HG02938 (cell line): ENCODE measurements around the gene SORBS2.
A peak's percentile ranks its signal among the peaks of the same experiment; 100 is the strongest.

Experiments used
- ATAC-seq: cut with Tn5 transposase; IDR thresholded peaks from one replicate; pipeline ENCODE4 v1.9.1; 2021; ENCODE audit warnings: mild to moderate bottlenecking, moderate library complexity; ENCODE audit not compliant: unreplicated experiment

SORBS2 gene

DNA sequence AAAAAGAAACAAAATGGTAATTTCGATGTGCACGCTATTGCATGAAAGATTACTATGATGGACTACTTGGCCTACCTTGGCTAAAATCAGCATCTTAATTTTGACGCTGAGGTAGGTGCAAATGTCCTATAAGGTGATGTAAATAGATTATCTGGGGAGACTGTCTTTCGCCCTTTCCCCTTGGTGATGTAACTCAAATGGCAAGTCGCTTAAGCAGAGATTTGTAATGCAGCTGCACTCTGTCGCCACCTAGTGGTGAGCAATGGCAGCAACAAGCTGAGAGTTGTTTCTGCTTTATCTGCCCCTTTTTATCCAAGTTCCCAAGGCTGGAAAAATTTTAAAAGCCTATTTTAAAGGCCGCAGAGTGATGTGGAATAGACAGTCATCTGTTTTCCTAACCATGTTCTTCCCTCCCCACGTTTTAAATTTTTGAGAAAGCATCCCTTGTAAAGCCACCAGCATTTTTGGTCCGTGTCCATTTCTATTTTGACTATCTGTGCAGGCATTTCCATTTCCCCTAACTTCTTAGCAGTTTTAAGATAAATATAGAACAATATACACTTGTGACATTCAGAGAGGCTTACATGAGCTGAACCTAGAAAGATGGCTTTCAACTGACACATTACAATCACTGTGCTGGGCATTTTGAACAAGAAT is 214.3 kb downstream of the SORBS2 start:
- peak; percentile 85 for ATAC-seq

- ATAC-seq, result no peak
Observed at GRCh38 chr4:185592845-185593488, 219.0 kb downstream of the SORBS2 start.

- ATAC-seq, result no peak
Observed at GRCh38 chr4:185592438-185592837, 219.6 kb downstream of the SORBS2 start.

- ATAC-seq, result no peak
Observed at GRCh38 chr4:185591679-185592141, 220.3 kb downstream of the SORBS2 start.

DNA sequence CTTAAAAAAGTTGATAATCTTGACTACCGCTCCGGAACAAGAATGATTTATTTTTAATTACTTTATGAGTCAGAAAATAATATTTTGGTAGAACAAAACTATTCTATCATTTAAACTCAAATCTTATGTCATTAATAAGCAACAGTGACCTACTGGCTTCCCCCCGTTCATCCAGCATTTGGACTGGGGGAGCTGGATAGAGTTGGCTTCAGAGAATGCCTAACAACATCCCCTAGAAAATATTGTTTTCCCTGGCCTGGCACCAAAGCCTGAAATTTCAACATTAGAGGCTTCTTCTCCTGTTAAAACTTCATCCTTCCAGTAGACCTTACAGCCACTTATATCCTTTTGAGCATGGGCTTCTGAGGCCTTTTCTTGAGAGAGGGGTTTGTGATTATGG is 221.0 kb downstream of the SORBS2 start:
- no peak for ATAC-seq

DNA sequence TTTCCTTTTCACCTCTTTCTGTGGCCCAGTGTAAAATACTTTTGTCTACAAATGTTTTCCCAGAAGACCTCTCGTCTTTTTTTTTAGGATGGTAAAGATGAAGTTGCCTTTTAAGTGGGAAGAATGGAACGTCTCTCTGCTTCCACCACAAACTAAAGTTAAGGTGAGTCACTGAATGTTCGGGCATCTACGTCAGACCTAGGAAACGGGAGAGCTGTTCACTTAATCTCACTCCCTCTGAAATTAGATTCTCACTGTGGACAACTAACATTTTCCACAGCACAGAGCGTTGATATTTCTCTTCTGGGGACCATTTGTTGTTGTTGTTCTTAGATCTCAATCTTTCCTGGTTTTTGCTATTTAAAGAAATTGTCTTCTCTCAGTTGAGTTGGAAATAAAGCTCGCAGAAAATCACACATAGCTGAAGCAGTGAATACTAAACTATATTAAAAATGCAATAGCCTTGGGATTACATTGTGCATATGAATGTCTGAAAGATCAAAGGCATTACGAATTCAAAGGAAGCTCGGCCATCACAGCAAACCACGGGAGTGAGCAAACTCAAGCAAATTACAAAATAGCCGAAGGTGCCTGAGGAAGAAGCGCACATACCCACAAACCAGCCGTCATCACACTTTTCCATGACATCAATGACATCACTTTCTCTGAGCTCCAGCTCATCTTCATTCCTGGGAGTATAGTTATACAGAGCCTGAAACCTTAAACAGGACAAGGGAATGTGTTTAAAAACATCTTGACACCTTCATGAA is 222.7 kb downstream of the SORBS2 start:
- ATAC-seq, result no peak

DNA sequence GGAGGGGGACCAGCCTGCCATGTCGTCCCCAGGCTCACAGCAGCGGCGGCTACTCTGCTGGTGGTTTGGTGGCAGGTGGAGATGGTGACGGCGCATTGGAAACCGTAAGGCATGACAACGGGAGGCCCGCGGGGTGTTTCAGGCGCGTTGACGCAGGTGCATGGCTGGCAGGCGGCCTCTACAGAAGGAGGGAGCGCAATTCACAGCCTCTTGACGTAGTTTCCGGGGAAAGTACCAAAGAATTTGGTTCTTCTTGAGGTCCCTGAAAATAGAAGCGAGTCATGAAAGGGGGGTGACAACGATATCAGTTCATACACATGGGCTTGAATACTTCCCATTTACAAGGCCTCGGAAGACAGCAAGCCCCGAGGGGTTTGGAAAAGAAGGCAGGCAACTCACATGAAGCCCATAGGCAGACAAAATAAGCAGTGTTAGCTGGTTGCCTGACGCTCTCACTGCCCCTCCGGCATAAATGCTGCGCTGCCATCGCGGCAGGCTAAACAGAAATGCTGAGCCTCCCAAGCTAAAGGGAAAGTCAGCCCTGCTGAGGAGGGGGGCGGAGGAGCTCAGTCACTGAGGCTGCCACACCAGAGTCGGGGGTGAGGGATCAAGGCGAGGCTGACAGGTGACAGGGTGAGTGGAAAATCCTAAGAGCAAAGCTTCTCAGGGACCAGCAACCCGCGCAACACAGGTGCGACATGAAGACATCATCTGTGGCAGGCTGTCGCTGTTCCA is 224.4 kb downstream of the SORBS2 start:
- peak; percentile 97 for ATAC-seq

DNA sequence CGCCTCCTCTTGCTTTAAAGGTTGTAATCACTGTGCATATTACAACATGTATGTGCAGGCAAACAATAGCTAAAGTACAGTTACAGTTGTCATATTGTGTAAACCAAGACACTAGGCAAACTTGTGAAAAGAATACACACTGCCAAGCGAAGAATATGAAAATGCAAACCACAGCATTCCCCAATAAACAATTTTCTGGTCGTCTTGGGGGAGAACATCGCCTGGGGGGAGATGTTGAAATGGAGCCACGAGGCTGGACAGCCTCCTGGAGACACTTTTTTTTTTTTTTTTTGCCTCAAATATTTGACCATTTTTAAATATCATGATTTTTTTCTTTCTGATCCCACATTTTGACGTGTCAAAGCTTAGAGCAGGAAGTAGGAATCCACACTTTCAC is 225.0 kb downstream of the SORBS2 start:
- ATAC-seq, result no peak

DNA sequence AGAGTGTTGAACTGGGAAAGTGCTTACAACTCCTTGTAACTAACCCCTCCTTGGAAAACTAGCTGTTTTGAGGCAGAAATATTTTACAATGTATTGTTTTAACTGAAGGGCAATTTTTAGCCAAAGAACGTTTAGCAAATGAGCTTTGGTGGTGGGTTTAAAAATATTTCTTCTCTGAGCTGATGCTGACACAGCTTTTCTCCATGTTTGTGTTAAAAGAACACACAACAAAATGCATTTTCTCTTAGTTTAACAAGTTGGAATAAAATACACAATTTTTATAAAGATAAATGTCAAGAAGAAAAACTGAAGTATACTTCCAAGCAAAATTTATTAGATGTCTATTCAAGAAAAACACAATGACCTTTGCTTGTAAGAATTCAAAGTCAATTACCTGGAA is 226.8 kb downstream of the SORBS2 start:
- no peak for ATAC-seq

DNA sequence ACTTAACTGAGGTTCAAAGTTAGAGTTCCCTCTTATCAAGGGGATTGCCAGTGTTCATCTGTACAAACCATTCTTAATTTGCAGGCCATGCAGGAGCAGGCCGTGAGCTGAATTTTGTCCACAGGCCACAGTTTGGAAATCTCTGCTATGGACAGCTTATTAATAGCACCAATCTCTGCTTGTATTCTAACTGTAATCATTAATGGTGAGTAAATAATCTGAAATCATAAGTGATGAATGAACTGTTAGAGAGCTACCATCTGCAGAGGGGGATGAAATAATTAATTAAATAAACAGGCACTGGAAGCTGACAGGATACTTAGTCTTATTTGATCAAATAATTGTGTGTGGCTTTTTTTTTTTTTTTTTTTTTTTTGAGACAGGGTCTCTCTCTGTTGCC is 228.2 kb downstream of the SORBS2 start:
- ATAC-seq, result no peak

DNA sequence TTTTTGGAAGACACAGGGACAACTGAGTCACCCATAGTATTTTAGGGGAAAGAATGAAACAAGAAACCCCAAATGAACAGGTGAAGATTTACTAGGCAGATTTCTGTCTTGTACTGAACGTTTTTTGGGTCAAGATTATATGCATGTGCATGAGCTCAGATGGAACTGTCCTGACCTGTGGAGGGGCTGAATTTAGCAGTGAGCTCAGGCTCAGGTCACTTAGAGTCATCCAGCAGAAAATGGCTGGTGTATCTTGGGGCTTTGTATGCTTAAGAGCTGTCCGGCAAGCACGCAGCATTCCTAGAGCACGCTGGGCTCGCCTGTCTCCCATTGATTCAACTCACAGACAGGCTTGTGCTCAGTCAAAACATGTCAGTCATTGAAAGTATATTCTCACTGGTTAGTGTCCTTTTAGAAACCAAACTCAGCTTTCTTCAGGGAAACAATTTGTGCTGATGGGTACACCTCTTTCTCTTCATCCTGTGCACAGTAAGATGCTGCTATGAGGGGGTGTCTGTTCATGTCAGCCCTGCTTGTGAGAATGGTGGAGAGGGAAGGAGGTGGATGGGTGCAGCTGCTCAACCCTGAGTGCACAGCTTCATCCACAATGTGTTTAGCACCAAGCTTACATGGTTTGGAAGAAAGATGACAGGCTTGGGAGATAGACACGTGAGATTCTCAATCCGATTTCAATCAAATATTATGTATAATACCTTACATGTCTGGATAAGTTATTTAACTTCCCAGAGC is 229.2 kb downstream of the SORBS2 start:
- ATAC-seq, result no peak

- no peak for ATAC-seq
Observed at GRCh38 chr4:185580699-185581098, 231.3 kb downstream of the SORBS2 start.

DNA sequence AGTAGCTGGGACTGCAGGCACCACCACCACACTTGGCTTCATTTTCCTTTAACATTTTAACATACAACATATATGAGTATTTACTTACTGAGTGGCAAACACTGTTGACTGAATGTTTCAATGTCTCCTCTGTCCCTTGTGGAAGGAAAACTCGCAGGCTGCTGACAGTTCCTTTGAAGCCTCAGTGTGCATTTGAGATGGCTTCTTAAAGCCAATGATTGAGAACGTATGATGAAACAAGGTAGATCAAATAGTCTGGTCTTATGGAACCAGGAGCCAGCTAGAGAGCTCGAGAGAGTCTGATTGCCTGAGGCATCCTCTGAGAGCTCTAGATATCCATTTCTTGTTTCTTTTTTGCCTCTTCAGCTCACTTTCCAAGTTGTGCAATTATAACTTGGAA is 233.7 kb downstream of the SORBS2 start:
- no peak for ATAC-seq

DNA sequence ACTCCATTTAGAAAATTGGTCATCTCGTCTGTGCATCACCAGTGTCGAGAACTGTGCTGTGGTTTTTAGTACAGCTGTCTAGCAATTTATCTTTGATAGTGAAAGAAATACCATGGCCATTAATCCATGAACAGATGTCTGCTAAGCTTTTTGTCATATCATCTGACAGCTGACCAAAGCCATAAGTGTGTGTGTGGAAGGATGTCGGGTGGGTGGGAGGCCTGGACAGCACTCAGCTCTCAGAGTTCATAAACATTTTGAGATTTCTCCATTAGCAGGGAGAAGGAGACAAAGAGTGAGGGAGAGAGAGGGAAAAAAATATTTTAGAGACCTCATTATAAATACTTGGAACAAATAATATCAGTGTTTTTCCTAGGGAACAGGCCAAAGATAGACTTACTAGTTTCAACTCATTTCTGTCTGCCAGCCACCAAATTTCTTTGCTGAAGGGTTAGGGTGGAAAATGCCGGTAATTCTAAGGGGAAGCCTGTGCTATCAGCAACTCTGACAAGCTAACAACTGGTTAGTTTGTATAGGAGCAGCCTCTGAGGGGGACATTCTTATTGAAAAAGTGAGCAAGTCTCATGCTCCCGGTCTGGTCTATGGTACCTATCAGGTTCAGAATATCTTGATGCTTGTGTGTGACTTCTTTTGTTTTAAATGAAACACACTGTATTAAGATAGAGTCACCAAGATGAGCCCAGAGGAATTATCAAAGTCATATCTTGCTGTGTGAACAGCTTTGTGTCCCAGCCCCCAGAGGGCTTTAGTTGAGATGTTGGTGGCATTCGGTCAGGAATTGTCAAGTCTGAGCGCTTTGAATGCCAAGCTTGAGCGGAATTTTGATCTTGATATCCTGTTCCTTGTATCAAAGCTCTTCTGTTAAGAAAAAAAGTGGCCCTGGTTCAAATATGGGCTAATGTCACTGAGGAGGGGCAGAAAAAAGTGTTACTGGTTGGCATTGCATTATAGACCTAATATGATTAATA is 234.7 kb downstream of the SORBS2 start:
- no peak for ATAC-seq

DNA sequence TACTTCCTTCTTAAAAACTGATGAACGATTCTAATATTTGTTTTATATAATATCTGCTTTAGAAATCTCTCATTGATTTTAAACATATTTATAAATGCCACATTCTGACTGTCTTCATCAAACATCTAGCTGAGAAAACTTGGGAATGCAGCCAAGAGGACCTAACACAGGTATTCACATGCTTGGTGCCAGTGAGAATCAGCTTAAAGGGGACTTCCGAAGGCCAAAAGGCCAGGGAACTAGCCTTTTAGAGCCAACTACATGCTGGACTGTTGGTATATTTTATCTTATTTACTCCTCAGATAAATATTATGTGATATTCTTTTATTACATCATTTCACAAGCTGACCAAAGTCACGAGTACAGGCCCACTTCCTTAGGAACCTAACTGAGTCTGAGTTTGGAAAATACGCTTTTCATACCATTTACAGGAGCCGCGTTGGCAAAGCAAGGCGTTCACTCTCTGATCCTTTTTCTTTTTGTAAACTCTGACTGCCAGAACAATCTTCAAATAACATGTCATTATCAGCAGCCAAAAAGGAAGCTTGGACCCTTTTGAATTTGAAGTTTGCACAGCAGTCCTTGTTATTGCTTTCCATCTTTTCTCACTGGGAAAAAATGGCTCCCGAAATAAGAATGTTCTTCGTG is 235.6 kb downstream of the SORBS2 start:
- ATAC-seq, result no peak

DNA sequence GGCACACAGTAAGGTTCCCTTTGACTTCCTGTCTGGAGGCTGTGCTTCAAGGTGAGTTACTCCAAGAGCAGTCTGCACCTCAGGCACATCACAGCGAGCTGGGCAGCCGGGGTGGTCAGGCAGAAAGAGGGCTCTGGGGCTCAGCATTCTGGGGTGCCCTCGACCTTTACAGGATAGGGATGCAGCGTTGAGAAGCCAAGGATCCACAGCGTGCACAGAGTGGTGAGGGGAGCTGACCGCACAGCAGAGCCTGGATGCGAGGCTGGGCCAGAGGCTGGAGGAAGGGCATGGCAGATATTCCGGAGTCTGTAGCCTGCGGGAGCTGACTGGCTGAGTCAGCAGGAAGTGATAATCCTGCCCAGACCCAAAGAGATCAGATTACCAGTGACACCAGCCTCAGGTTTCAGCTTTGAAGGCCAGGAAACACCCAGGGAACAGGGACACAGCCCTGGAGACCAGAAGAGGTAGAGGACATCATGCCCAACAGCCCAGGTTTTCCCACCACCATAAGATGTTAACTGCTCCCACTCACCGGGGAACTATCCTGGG is 238.3 kb downstream of the SORBS2 start:
- ATAC-seq, result no peak

GRCh38 chr4:185570727-185571126 is 241.3 kb downstream of the SORBS2 start:
- no peak for ATAC-seq
